HepG2 (cell line): Measurements from ENCODE around the gene RGS6. TPM values are rescaled to one million over a fixed set of nuclear protein-coding genes. Genes with fewer than 3 reads are reported as not detected.

Experiments
- ATAC-seq: fragments of 200-7000 bp; cut with Tn5 transposase; 3 replicates; pipeline ENCODE4 v1.9.1; 2020; ENCODE audit warnings: mild to moderate bottlenecking, moderate library complexity
- BruUV-seq: library from RNA; stranded (reverse); fragments of 400-500 nt; replicated peaks from 2 replicates; lab custom pipeline; 2021; lab: Mats Ljungman, UMichigan
- CTCF ChIA-PET: fragments of 300-600 bp; formaldehyde crosslinking; extraction: SDS; loops from one replicate; lab custom pipeline; 2021; ENCODE audit warnings: low total read pairs, inconsistent platforms, low intra/inter-chr PET ratio; lab: Yijun Ruan, JAX
- POLR2A ChIA-PET: fragments of 350-600 bp; sonication (Branson Sonifier 250); formaldehyde crosslinking; loops from one replicate; lab custom pipeline; 2020; ENCODE audit warnings: antibody characterized with exemption, inconsistent platforms; lab: Yijun Ruan, JAX
- DNase-seq: peaks from one replicate; pipeline ENCODE4 v3.0.0-alpha.2; 2015; ENCODE audit warnings: low spot score
- FAIRE-seq: peaks from 3 replicates; lab custom pipeline; 2011; peaks lifted over from hg19 to GRCh38; lab: Jason Lieb, UNC
- H2AFZ ChIP-seq: one replicate; pipeline ENCODE4 v1.6.1; 2011; ENCODE audit warnings: low read length, inconsistent platforms
- H3K27ac ChIP-seq: fragments of 300-600 bp; 3 replicates; pipeline ENCODE4 v1.8.0; 2011; ENCODE audit warnings: mixed run types, mild to moderate bottlenecking, mixed read lengths, low read length, inconsistent platforms; ENCODE audit not compliant: insufficient read depth; ENCODE audit errors: extremely low read length
- H3K27me3 ChIP-seq, 2 experiments: fragments of 200-600 bp in 1 of 2; 2 replicates in 1 of 2; 3 replicates in 1 of 2; pipeline versions ENCODE4 v1.6.0 to v1.8.0; 2011; ENCODE audit warnings: low read length in 2 of 2, mild to moderate bottlenecking in 2 of 2, moderate library complexity in 2 of 2, inconsistent platforms in 1 of 2; ENCODE audit not compliant: insufficient read depth in 2 of 2, control insufficient read depth in 1 of 2
- H3K36me3 ChIP-seq, 2 experiments: fragments of 200-600 bp in 1 of 2; replicated peaks in 1 of 2; 2 replicates in 1 of 2; 3 replicates in 1 of 2; pipeline versions ENCODE4 v1.5.1 to v1.8.0; 2011; ENCODE audit warnings: low read length in 2 of 2, inconsistent platforms in 1 of 2; ENCODE audit not compliant: insufficient read depth in 2 of 2, control insufficient read depth in 1 of 2
- H3K4me1 ChIP-seq: 2 replicates; pipeline ENCODE4 v1.5.1; 2012; ENCODE audit warnings: low read length, inconsistent platforms; ENCODE audit not compliant: insufficient read depth
- H3K4me2 ChIP-seq: 2 replicates; pipeline ENCODE4 v1.6.0; 2011; ENCODE audit warnings: low read depth, low read length, inconsistent platforms
- H3K4me3 ChIP-seq, 3 experiments: fragments of 200-600 bp in 1 of 3; sonication (generic), shearing (Covaris generic) in 1 of 3; replicated peaks in 1 of 3; 2 replicates each; pipeline ENCODE4 v1.5.1; 2011 to 2016; ENCODE audit warnings: low read length in 3 of 3, inconsistent platforms in 2 of 3, low read depth in 2 of 3, mild to moderate bottlenecking in 2 of 3, control low read depth in 1 of 3, mixed read lengths in 1 of 3; ENCODE audit not compliant: insufficient read depth in 1 of 3
- H3K79me2 ChIP-seq: one replicate; pipeline ENCODE4 v1.6.1; 2011; ENCODE audit warnings: low read length, inconsistent platforms; ENCODE audit not compliant: insufficient read depth
- H3K9ac ChIP-seq: 2 replicates; pipeline ENCODE4 v1.6.0; 2011; ENCODE audit warnings: mild to moderate bottlenecking, low read depth, low read length, inconsistent platforms; ENCODE audit not compliant: insufficient read depth
- H3K9me3 ChIP-seq: 2 replicates; pipeline ENCODE4 v1.5.1; 2012; ENCODE audit warnings: mild to moderate bottlenecking, low read length
- H4K20me1 ChIP-seq: 2 replicates; pipeline ENCODE4 v1.6.0; 2011; ENCODE audit warnings: inconsistent platforms, mild to moderate bottlenecking, low read length, moderate library complexity; ENCODE audit not compliant: insufficient read depth
- BCL6 ChIP-seq: IDR thresholded peaks from 2 replicates; pipeline ENCODE4 v1.6.1; 2016; ENCODE audit warnings: missing genetic modification reagents, missing compliant biosample characterization
- CREB1 ChIP-seq, 2 experiments: fragments of 450-650 bp in 1 of 2; IDR thresholded peaks; 2 replicates each; pipeline ENCODE4 v1.6.1; 2016 to 2017; ENCODE audit warnings: control low read depth in 1 of 2, mild to moderate bottlenecking in 1 of 2, missing compliant biosample characterization in 1 of 2, missing genetic modification characterization in 1 of 2
- HOXA9 ChIP-seq: sonication (generic); formaldehyde crosslinking; IDR thresholded peaks from 2 replicates; pipeline ENCODE4 v1.8.1; 2022; ENCODE audit warnings: missing genetic modification reagents, mild to moderate bottlenecking, moderate library complexity, borderline replicate concordance
- MZF1 ChIP-seq: sonication (generic); formaldehyde crosslinking; IDR thresholded peaks from 2 replicates; pipeline ENCODE4 v1.8.1; 2023; ENCODE audit warnings: mild to moderate bottlenecking, missing genetic modification reagents, borderline replicate concordance
- RFX5 ChIP-seq: IDR thresholded peaks from 2 replicates; pipeline ENCODE4 v1.6.1; 2011; ENCODE audit warnings: low read depth, low read length, improper control_type of control experiment
- TCF7 ChIP-seq: sonication (generic); IDR thresholded peaks from 2 replicates; pipeline ENCODE4 v1.6.1; 2016; ENCODE audit warnings: antibody characterized with exemption, low read depth
- TCF7L2 ChIP-seq: IDR thresholded peaks from 2 replicates; pipeline ENCODE4 v1.6.1; 2011; ENCODE audit warnings: mild to moderate bottlenecking, low read depth, low read length, moderate library complexity
- ZNF253 ChIP-seq: sonication (generic); formaldehyde crosslinking; IDR thresholded peaks from 2 replicates; pipeline ENCODE4 v1.8.0; 2022; ENCODE audit warnings: mild to moderate bottlenecking, missing genetic modification reagents, borderline replicate concordance
- ZNF30 ChIP-seq: sonication (generic); formaldehyde crosslinking; IDR thresholded peaks from 2 replicates; pipeline ENCODE4 v1.5.0; 2020; ENCODE audit warnings: mild to moderate bottlenecking, missing genetic modification reagents
- ZNF672 ChIP-seq: sonication (generic); formaldehyde crosslinking; IDR thresholded peaks from 2 replicates; pipeline ENCODE4 v1.8.1; 2022; ENCODE audit warnings: missing genetic modification reagents
- ZNF766 ChIP-seq: sonication (generic); formaldehyde crosslinking; IDR thresholded peaks from 2 replicates; pipeline ENCODE4 v1.5.0; 2020; ENCODE audit warnings: missing genetic modification reagents, borderline replicate concordance
- ZNF782 ChIP-seq: sonication (generic); formaldehyde crosslinking; IDR thresholded peaks from 2 replicates; pipeline ENCODE4 v1.4.0; 2020; ENCODE audit warnings: missing genetic modification reagents, mild to moderate bottlenecking, borderline replicate concordance
- ZSCAN9 ChIP-seq: IDR thresholded peaks from 2 replicates; pipeline ENCODE4 v1.6.1; 2016; ENCODE audit warnings: borderline replicate concordance
- WGBS: methylation state at CpG from one replicate; pipeline ENCODE4 v1.1.6; 2017; ENCODE audit warnings: low lambda C conversion rate; 5-methylcytosine and 5-hydroxymethylcytosine counted together
- in situ Hi-C: cut with HindIII; loops from 2 replicates; pipeline ENCODE4 v1.10.0; 2017; ENCODE audit warnings: low pct_unique_long_range_greater_than_20kb; ENCODE audit not compliant: extremely low pct_ligation_motif_present
- intact Hi-C: fragments of 100-400 bp; cut with micrococcal nuclease; formaldehyde crosslinking; loops from one replicate; pipeline ENCODE4 v1.10.0; 2022; ENCODE audit not compliant: unreplicated experiment
- polyA plus RNA-seq, 8 experiments: library from polyadenylated mRNA; depleted of rRNA in 3 of 8; stranded (reverse) in 7 of 8; unstranded in 1 of 8; fragments of >200 nt; fragmentation: Illumina TruSeq in 4 of 8; extraction: Trizol in 4 of 8; gene quantifications; 2 replicates each; pipeline versions ENCODE4 v1.2.1 to v1.2.3, GENCODE V29; 2011 to 2016; ENCODE audit warnings: low read depth in 4 of 8, missing spikeins in 1 of 8, mixed read lengths in 1 of 8; ENCODE audit not compliant: insufficient read depth in 1 of 8
- total RNA-seq, 5 experiments: library from RNA; depleted of rRNA; stranded (reverse); fragments of >200 nt; fragmentation: Illumina TruSeq; extraction: Trizol; gene quantifications; 2 replicates each; pipeline ENCODE4 v1.2.3, GENCODE V29; 2016; ENCODE audit warnings: low read depth in 1 of 5
- TF ChIP-seq, protein P1 (sequence below): sonication (generic); formaldehyde crosslinking; IDR thresholded peaks from 2 replicates; pipeline ENCODE4 v1.8.1; 2023; ENCODE audit warnings: mild to moderate bottlenecking, moderate library complexity, missing genetic modification reagents
- TF ChIP-seq, protein P2 (sequence below): sonication (generic); formaldehyde crosslinking; IDR thresholded peaks from 2 replicates; pipeline ENCODE4 v1.8.0; 2023; ENCODE audit warnings: mild to moderate bottlenecking, missing genetic modification reagents
- TF ChIP-seq, protein P3 (sequence below): sonication (generic); formaldehyde crosslinking; IDR thresholded peaks from 2 replicates; pipeline ENCODE4 v1.4.0; 2020; ENCODE audit warnings: mild to moderate bottlenecking, missing genetic modification reagents

The RGS6 gene
- total and polyA plus RNA-seq, 2 of the 13 experiments (the other 11 are each of a cell fraction or from before 2014, with no cell fraction given), result not detected

DNA sequence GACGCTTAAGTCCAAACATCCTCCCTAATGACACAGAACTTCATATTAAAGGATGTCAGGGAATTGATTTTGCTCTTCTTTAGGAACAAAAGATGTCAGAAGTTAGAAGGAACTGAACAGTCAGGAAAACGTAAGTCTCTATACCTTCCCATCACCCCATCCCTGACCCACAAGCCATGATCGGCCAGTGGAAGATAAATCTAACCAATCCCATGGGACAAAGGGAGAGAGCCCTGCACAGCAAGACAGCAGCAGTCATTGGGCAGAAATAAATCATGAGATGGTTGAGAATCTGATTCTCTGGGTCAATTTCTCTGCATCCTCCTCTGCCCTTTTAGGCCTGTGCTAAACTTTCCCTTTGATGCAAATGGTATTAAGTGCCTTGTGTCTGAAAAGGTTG, 414.9 kb downstream of the RGS6 start (continued):
- TF ChIP-seq, protein P1, sequence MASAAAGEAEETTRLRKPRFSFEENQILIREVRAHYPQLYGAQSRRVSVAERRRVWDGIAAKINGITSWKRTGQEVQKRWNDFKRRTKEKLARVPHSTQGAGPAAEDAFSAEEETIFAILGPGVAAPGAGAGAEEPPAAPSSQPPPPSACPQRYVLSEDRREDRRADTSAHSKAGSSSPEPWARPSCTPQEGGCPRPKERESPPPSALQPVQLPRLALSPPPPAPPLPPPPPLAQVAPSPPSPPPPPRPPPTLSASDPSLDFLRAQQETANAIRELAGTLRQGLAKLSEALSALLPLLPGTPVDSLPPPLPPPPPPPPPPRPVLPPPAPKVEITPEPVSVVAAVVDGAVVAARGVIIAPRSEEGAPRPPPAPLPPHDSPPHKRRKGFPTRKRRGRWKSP (CRISPR knock-in tag), result no peak
- TF ChIP-seq TCF7L2 (no peak), CREB1 (IDR thresholded peaks at IDR 0.05) (no peak), CREB1 (CRISPR knock-in tag; IDR thresholded peaks at IDR 0.05) (no peak)
- TF ChIP-seq, all 625 proteins: peak for 0

DNA sequence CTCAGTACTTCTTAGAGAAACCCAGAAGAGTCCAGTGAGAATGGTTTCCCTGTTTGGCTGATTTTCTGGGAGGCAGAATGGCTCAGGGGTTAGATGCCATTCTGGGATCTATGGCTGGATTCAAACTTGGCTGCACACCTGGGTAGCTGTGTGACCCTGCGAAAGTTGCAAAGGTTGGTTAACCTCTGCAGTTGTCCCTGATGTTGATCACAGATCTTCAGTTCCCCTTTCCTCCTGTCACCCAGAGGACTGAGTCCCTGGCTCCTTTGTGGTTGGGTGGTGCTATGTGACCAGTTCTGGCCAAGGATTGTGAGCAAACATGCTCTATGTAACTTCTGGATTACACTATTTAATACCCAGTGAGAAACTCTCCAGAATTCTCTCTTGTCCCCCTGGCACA, 418.0 kb downstream of the RGS6 start:
- no peak for FAIRE-seq

More for the DNA sequence above, 418.0 kb downstream of the RGS6 start:
- no peaks in the 10 kb centered on the region for H3K79me2 ChIP-seq
- no peaks in the 10 kb centered on the region for H3K4me1 ChIP-seq
- no peak overlapping the region for H3K27ac ChIP-seq
- TF ChIP-seq ZNF672 (no peak), ZNF253 (no peak), BCL6 (CRISPR knock-in tag) (no peak), HOXA9 (CRISPR knock-in tag) (no peak), TCF7 (no peak), RFX5 (no peak), ZNF30 (CRISPR knock-in tag) (no peak), ZNF782 (CRISPR knock-in tag) (no peak), ZSCAN9 (CRISPR knock-in tag) (no peak), MZF1 (CRISPR knock-in tag) (no peak), ZNF766 (CRISPR knock-in tag) (no peak)
- TF ChIP-seq, protein P2, sequence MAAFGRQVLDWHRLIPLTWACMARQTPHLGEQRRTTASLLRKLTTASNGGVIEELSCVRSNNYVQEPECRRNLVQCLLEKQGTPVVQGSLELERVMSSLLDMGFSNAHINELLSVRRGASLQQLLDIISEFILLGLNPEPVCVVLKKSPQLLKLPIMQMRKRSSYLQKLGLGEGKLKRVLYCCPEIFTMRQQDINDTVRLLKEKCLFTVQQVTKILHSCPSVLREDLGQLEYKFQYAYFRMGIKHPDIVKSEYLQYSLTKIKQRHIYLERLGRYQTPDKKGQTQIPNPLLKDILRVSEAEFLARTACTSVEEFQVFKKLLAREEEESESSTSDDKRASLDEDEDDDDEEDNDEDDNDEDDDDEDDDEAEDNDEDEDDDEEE (CRISPR knock-in tag), result no peak
- TF ChIP-seq, protein P3, sequence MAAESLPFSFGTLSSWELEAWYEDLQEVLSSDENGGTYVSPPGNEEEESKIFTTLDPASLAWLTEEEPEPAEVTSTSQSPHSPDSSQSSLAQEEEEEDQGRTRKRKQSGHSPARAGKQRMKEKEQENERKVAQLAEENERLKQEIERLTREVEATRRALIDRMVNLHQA (CRISPR knock-in tag), result no peak
- H3K27me3 ChIP-seq, result no peaks in the 10 kb centered on the region
- BruUV-seq, result no TSS peak
- CTCF ChIA-PET, result no interaction called here
- POLR2A ChIA-PET, result no interaction called here
- DNase-seq (no peak), ATAC-seq (no peak)
- no peaks in the 10 kb centered on the region for H4K20me1 ChIP-seq
- no peak overlapping the region for H2AFZ ChIP-seq
- in situ Hi-C loops, result no loop called here
- H3K36me3 ChIP-seq, result no peaks in the 10 kb centered on the region
- H3K9me3 ChIP-seq, result no peaks in the 10 kb centered on the region
- no peak overlapping the region for H3K4me3 ChIP-seq
- H3K9ac ChIP-seq, result no peak overlapping the region
- intact Hi-C loops, result no loop called here
- no peak overlapping the region for H3K4me2 ChIP-seq
- 0% methylated on average over 1 of the region's 1 CpG for WGBS
